Keratinocyte (primary cell): ENCODE data around the gene CFAP61.

Experiments used
- EZH2 ChIP-seq: IDR thresholded peaks from one replicate; pipeline ENCODE4 v1.6.1; 2012; ENCODE audit warnings: inconsistent platforms, mild to moderate bottlenecking, low read length, moderate library complexity
- TF ChIP-seq, protein P1 (sequence below), 3 experiments: IDR thresholded peaks in 1 of 3; conservative IDR thresholded peaks in 1 of 3; optimal IDR thresholded peaks in 1 of 3; 2 replicates in 2 of 3; 3 replicates in 1 of 3; pipeline versions ENCODE3 to v1.5.1; 2011; ENCODE audit warnings: low read length in 3 of 3, mild to moderate bottlenecking in 3 of 3, moderate library complexity in 2 of 3, control low read depth in 1 of 3, inconsistent platforms in 1 of 3; ENCODE audit not compliant: insufficient read depth in 2 of 3; ENCODE audit errors: extremely low read depth in 1 of 3

DNA sequence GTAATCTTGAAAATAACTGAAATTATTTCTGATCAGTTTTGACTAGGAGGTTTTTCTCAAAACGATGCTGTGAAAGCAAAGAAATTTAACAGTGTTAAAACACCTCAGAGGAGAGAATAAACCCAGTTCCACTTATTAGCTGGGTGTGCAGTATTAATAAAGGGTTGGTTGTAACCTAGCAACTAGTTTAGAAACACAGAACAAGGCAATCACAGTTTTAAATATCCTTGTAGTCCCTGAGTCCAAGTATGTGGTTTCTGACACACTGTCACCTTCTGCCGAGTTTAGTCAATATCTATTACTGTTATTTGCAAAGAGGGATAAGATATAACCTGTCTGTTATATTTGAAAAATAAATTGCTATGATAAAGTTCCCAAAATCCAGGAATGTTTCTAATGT is 245.4 kb downstream of the CFAP61 start:
- TF ChIP-seq, protein P1, sequence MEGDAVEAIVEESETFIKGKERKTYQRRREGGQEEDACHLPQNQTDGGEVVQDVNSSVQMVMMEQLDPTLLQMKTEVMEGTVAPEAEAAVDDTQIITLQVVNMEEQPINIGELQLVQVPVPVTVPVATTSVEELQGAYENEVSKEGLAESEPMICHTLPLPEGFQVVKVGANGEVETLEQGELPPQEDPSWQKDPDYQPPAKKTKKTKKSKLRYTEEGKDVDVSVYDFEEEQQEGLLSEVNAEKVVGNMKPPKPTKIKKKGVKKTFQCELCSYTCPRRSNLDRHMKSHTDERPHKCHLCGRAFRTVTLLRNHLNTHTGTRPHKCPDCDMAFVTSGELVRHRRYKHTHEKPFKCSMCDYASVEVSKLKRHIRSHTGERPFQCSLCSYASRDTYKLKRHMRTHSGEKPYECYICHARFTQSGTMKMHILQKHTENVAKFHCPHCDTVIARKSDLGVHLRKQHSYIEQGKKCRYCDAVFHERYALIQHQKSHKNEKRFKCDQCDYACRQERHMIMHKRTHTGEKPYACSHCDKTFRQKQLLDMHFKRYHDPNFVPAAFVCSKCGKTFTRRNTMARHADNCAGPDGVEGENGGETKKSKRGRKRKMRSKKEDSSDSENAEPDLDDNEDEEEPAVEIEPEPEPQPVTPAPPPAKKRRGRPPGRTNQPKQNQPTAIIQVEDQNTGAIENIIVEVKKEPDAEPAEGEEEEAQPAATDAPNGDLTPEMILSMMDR (optimal IDR thresholded peaks at IDR 0.05 in 1 of 3, IDR thresholded peaks at IDR 0.05 in 1 of 3, conservative IDR thresholded peaks at IDR 0.05 in 1 of 3; ENCODE audit: extremely low read depth in 1 of 3, insufficient read depth in 2 of 3, low read length in 3 of 3), result no peak
- TF ChIP-seq EZH2, result no peak
